ENCODE results near the gene CELSR2.

The CELSR2 gene

DNA sequence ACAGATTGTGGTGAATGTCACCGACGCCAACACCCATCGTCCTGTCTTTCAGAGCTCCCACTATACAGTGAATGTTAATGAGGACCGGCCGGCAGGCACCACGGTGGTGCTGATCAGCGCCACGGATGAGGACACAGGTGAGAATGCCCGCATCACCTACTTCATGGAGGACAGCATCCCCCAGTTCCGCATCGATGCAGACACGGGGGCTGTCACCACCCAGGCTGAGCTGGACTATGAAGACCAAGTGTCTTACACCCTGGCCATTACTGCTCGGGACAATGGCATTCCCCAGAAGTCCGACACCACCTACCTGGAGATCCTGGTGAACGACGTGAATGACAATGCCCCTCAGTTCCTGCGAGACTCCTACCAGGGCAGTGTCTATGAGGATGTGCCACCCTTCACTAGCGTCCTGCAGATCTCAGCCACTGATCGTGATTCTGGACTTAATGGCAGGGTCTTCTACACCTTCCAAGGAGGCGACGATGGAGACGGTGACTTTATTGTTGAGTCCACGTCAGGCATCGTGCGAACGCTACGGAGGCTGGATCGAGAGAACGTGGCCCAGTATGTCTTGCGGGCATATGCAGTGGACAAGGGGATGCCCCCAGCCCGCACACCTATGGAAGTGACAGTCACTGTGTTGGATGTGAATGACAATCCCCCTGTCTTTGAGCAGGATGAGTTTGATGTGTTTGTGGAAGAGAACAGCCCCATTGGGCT lies 3.0 kb downstream of the CELSR2 start:
- ATAC-seq, result no peak
- DNase-seq, result no peak

DNA sequence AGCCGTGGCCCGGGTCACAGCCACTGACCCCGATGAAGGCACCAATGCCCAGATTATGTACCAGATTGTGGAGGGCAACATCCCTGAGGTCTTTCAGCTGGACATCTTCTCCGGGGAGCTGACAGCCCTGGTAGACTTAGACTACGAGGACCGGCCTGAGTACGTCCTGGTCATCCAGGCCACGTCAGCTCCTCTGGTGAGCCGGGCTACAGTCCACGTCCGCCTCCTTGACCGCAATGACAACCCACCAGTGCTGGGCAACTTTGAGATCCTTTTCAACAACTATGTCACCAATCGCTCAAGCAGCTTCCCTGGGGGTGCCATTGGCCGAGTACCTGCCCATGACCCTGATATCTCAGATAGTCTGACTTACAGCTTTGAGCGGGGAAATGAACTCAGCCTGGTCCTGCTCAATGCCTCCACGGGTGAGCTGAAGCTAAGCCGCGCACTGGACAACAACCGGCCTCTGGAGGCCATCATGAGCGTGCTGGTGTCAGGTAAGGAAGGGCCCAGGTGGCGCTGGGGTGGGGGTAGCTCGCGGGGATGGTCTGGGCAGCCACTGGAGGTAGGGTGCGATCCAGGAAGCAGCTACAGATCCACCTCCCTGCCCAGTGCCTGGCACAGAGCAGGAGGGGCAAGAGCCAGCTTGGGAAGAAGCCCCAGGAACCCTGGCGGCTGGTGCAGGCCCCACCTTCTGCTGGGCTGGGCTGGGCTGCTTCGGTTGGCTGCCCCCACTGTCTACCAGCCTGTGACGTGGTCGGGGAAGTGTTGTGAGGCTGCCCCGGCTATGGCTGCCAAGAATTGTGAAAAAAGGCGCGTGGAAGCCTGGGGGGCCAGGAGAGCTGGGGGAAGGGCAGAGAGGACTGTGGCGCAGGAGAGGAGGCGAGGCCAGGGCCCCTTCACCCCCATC lies 3.8 kb downstream of the CELSR2 start:
- DNase-seq (no peak), ATAC-seq (no peak)

DNA sequence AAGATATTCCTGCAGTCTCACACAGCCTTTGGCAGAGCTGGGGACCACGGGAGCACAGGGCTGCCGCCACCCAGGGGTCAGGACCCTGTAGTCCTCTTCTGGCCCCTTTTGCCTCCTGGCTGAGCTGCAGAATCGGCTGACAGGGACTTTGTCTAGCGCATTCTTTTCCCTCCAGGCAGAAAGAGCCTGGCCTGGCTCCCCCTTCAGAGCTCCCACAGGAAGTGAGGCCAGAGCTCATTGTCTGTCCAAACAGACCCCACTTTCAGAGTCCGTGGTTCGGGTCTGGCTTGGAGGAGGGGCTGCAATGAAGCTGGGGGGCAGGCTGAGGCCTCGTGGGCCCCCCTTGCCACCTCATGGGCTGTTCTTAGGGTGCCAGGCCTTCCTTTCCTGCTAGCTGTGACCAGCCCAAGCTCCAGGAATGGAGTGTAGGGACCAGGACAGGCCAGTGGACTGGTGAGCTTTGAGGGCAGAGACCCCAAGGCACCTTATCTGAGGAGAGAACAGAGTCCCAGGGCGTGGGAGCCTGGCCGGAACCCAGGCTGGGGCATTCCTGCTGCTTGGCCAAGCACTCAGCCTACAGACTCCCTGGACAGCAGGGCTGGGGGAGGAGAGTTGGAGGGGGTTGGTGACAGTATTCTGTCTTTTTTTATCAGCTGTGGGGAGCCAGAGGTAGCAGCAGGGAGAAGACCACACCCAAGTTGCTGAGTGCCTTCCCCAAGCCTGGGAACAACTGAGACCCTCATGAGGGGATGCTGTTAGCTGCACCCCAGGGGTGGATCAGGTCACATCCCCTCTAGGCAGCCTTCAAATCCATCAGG lies 4.7 kb downstream of the CELSR2 start:
- no peak for ATAC-seq
- DNase-seq, result no peak

DNA sequence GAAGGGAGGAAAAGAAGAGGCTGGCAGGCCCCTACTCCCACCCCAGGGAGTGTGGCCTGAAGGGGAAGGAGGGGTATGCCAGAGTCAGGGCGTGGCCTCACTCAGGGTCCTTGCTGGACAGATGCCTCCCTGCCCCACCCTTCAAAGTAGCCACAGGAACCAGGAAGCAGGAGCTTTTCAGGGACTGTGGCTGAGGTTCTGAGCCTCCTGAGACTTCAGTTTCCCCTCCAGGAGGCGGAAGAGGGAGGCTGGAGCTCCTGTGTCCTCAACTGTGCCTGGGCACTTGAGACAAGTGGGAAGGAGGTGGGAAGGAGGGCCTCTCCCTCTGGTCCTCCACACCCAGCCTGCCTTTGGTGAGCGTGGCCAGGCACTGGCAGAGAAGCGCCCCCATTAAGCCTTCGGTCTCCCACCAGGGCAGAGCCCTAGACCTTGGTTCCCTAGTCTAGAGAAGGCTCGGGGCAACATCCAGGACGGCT lies 5.3 kb downstream of the CELSR2 start:
- no peak for ATAC-seq
- no peak for DNase-seq

DNA sequence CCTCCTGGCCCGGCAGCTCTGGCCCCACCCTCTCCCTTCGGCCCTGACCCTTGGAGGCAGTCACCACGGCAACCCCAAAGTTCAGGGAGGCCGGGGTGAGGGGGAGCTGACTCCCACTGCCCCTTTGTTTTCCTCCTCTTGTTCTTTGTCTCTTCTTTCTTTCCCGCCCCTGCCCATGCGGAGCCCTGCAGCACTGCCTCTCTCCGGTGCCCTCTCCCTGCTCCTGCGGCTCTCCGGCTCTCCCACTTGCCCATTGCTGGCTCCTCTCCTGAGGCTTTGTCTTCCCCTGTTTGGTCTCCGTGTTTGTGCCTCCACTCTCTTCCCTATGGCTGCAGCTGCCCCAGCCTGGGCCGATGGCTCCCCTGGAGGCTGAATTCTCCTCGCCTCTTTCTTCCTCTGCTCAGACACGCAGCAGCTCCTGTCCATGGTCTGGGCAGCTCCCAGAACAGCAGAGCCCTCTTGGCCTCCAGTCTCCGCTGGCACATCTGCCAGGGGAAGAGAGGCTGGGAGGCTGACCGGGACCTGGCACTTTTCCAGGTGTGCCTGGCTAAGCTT lies 5.8 kb downstream of the CELSR2 start:
- no peak for ATAC-seq
- no peak for DNase-seq

DNA sequence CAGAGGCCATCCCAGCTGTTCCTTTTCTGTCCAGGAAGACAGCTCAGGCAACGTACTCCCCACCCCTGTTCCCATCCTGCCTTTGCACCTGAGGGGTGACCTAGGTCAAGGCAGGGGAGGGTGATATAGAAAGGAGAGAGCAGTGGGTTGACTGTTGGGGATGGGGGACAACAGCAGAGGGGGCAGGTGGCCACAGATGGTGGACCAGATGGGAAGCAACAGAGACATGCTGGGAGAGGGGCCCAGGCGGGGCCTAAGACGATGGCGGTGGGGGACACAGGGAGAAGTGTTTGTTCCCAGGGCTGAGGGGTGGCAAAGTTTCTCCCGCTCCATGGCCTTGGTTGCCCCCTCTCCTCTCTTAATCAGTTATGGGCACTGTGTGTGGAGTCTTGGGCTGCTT lies 6.3 kb downstream of the CELSR2 start:
- ATAC-seq (no peak), DNase-seq (no peak)

DNA sequence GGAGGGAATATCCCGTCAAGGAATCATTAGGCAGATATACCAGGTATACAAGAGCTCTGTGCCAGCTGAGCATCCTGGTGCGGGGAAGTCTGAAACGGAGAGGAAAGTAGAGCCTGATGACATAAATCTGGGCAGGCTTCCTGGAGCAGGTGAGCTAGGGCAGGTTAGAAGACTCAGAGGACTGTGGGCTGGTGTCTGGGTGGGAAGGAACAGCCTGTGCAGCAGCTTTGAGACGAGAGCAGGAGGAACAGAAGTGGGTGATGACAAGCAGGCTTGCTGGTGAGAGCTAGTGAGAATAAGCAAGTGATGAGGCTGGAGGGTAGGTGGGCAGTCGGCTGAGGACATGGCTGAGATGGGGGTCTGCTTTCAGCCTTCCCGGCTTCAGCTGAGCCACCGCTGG lies 6.7 kb downstream of the CELSR2 start:
- no peak for ATAC-seq
- DNase-seq, result no peak

DNA sequence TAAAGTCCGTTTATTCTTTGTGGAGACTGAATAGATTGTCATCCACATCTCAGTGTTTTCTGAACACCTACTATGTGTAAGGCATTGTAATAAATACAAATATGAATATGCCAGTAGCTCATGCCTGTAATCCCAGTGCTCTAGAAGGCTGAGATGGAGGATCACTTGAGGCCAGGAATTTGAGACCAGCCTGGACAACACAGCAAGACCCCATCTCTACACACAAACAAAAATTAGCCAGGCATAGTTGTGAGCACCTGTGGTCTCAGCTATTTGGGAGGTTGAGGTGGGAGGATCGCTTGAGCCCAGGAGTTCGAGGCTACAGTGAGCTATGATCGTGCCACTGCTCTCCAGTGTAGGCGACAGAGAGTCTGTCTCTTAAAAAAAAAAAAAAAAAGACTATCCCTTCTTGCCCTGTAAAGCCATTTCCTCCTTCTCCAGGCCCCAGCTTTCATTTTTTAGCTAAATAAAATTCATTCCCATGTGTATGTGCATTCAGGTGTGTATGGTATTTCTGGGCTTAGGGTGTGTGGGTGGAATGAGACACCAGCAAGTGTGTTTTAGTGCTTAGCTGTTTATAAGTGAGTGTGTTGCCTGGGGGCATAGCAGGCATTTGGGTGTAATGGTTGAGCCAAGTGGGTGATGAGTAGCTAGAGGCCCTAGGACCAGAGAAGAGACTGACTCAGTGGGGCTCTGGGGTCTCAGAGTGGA lies 7.8 kb downstream of the CELSR2 start:
- DNase-seq, result no peak
- no peak for ATAC-seq

DNA sequence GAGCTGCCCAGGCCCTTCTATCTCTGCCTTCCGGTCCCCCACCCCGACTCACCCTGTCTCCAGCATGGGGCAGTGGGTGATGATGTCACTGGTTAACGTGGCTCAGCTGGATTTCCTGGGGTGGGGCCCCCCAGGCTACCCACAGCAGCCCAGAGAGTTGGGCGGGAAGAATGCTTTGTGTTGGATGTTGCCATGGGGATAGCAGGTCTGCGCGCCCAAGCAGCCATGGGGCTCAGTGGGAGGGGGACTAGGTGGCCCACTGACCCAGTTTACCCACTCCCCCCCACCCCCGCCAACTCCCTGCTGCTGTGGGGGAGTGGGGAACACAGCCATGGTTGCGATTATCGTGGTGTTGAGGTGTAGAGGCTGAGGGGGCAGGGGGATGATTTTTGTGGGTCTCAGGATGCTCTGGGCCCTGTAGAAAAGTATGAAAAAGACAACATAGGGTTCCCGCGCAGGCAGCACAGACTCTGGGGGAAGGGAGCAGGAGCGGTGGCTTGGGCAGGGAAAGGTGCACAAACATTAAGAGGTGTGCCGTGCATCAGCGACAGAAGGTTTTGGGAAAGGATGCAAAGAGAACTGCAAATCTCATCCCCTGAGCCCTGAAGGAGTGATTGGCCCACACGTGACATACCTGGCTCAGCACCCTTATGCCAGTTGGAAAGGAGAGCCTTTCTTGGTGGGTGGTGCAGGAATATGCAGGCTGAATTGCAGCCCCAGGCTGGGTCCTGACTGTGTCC lies 8.5 kb downstream of the CELSR2 start:
- no peak for DNase-seq
- no peak for ATAC-seq

DNA sequence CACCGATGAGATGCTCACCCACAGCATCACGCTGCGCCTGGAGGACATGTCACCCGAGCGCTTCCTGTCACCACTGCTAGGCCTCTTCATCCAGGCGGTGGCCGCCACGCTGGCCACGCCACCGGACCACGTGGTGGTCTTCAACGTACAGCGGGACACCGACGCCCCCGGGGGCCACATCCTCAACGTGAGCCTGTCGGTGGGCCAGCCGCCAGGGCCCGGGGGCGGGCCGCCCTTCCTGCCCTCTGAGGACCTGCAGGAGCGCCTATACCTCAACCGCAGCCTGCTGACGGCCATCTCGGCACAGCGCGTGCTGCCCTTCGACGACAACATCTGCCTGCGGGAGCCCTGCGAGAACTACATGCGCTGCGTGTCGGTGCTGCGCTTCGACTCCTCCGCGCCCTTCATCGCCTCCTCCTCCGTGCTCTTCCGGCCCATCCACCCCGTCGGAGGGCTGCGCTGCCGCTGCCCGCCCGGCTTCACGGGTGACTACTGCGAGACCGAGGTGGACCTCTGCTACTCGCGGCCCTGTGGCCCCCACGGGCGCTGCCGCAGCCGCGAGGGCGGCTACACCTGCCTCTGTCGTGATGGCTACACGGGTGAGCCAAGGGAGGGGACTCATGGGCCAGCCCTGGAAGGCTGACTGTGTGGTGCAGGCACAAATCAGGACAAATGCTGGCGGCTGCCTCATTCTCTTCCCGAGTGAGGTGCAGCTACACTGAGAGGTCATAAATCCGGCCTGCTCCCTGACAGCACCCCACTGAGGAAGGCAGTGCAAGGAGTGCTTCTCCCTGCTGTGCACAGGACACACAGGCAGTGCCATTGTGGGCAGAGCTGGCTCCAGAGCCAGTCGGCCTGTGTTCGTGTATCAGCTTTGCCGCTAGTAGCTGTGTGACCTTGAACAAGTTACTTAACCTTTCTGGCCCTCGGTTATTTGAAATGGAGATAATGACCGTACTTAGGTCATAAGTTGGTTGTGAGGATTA lies 9.4 kb downstream of the CELSR2 start:
- DNase-seq (no peak), ATAC-seq (no peak)

DNA sequence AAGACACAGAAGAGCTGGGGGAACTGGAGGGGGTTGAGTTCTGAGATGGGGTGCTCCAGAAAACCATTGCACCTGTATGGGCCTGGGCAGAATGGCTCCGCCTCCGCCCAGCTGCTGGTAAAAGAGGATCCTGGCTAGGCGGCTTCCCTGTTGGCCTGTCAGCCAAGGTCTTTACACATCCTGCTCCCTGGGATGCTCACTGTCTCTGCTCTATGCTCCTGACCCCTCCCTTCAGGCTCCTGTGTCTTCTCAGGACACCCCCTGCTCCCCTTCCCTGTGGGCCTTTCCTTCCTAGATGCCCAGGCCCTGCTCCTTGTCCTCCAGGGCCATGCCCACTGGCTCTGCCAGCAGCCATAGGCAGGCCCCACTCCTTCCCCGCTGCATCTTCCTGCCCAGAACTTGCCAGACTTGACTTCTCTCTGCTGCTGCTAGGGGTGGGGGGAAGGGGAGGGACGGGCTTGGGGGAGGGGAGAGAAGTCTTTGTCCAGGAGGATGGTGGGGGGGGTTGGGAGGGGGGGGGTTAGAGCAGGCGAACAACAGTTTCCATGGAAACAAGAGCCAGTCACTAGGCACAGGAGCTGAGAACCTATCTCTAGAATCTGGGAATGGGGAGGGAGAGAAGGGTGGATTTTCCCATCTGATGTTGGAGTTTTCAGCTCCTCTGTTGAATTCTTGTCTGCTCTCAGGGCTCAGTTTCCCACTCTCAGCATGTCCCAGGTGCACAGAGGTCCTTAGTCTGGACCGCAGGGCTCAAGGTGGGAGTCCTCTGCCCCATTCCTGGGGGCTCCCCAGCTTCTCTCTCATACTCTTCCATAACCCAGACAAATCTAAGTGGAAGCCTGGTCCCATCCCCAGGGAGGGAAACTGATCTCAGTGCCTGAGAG lies 10.6 kb downstream of the CELSR2 start:
- no peak for ATAC-seq
- no peak for DNase-seq

DNA sequence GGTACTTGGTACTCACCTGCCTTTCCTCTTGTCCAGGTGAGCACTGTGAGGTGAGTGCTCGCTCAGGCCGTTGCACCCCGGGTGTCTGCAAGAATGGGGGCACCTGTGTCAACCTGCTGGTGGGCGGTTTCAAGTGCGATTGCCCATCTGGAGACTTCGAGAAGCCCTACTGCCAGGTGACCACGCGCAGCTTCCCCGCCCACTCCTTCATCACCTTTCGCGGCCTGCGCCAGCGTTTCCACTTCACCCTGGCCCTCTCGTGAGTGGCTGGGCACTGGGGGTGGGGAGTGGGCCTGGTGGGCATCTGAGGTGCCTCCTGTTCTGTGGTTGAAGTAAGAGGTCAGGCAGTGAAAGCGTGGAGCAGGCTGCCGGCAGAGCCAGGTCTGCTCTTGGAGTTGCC lies 11.7 kb downstream of the CELSR2 start:
- no peak for ATAC-seq
- DNase-seq, result no peak

DNA sequence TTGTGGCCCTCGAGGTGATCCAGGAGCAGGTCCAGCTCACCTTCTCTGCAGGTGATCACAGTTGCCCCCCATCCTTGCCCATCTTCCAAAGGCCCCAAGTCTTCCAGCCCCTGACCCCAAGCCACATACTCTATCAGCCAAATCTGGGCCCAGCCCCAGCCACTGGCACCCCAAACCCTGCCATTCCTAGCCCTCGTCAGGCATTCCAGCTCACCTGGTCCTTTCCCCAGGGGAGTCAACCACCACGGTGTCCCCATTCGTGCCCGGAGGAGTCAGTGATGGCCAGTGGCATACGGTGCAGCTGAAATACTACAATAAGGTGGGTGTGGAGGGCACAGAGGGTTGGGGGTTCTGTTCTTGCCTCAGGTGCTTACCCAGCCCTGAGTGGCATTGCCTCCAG lies 12.2 kb downstream of the CELSR2 start:
- ATAC-seq (no peak), DNase-seq (no peak)

DNA sequence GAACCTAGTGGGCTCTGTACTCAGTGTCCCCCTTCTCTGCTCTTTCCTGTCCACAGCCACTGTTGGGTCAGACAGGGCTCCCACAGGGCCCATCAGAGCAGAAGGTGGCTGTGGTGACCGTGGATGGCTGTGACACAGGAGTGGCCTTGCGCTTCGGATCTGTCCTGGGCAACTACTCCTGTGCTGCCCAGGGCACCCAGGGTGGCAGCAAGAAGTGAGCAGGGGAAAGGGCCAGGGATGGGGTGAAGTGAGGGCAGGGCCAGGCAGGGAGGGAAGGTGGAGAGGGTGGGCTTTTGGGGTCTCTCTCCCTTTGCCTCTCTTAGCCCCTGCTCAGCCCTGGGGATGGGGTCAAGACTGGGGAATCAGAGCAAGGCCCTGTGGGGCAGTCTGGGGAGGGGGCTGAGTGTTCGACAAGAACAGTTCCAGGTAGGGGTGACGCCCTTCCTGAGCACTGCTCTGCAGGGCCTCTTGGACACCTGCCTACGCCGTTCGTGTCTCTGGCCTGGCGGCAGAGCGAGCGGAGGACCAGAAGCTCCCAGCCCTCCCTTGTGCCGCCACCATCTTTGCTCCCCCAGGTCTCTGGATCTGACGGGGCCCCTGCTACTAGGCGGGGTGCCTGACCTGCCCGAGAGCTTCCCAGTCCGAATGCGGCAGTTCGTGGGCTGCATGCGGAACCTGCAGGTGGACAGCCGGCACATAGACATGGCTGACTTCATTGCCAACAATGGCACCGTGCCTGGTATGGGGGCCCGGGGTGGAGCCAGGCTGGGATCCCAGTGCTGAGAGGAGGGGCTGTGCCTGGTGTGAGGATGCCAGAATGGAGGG lies 13.1 kb downstream of the CELSR2 start:
- ATAC-seq, result no peak
- no peak for DNase-seq

DNA sequence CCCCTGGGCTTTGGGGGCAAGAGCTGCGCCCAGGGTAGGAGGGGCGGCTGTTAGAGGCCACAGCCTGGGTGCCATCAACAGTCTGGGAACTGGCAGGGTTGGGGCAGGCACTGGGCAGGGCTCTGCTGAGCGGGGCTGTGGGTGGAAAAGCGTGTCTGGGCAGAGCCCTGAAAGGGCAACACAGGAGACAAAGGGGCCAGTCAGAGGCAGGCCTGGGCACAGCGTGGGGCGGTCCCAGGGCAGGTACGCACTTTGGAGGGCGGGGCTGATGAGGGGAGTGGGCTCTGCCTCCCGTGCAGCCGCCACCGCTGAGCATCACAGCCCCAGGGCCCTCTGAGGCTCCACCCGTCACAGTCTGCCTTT lies 13.9 kb downstream of the CELSR2 start:
- peak; percentile 8 for ATAC-seq
- DNase-seq, result no peak

DNA sequence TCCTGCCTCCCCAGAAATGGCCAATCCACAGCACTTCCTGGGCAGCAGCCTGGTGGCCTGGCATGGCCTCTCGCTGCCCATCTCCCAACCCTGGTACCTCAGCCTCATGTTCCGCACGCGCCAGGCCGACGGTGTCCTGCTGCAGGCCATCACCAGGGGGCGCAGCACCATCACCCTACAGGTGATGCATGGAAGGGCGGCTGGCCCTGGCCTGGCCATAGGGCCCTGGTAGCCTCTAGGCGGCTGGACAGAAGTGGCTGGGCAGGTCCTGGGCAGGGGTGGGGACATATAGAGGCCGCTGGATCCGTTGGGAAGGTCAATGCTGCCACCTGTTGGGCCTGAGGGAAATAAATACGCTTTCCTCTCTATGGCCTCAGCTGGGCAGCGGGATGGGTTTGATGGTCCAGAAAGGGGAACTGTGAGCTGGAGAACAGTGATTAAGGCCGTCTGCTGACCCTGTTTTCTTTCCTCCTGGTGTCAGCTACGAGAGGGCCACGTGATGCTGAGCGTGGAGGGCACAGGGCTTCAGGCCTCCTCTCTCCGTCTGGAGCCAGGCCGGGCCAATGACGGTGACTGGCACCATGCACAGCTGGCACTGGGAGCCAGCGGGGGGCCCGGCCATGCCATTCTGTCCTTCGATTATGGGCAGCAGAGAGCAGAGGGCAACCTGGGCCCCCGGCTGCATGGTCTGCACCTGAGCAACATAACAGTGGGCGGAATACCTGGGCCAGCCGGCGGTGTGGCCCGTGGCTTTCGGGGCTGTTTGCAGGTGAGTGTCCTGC lies 14.4 kb downstream of the CELSR2 start:
- peak; percentile 83 for ATAC-seq
- DNase-seq, result peak; percentile 89

DNA sequence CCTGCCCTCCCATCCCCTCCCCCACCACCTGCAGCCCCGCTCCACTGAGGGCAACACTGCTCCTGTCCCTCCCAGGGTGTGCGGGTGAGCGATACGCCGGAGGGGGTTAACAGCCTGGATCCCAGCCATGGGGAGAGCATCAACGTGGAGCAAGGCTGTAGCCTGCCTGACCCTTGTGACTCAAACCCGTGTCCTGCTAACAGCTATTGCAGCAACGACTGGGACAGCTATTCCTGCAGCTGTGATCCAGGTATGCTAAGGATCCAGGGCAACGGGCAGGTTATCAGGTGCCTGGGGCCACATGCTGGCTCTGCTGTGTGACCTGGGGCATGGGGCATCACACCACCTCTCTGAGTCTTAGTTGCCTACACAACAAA lies 15.0 kb downstream of the CELSR2 start:
- DNase-seq, result no peak
- no peak for ATAC-seq

Measured in stimulated activated naive CD8-positive, alpha-beta T cell treated with anti-CD3 and anti-CD28 coated beads, Interleukin-15, Interleukin-2, amounts not matched to agents 100 U/mL and 50 U/mL, for 24 hours (primary cell).